SK-N-SH treated with all-trans-retinoic acid at 6 μM for 48 hours (cell line): ENCODE data around the gene TNS3.

Experiments used
- ARNTL ChIP-seq: fragments of 450-650 bp; formaldehyde crosslinking; IDR thresholded peaks from 2 replicates; pipeline ENCODE4 v1.5.0; 2020; ENCODE audit warnings: low read depth, mild to moderate bottlenecking, moderate library complexity, borderline replicate concordance
- SNAI2 ChIP-seq: fragments of 250-450 bp; sonication (Bioruptor Pico); IDR thresholded peaks from 2 replicates; pipeline ENCODE4 v1.5.0; 2020; ENCODE audit warnings: mild to moderate bottlenecking, moderate library complexity
- TF ChIP-seq, protein P1 (sequence below): fragments of 250-450 bp; sonication (Bioruptor Pico); IDR thresholded peaks from 2 replicates; pipeline ENCODE4 v1.8.0; 2020; ENCODE audit warnings: mild to moderate bottlenecking, moderate library complexity, borderline replicate concordance

DNA sequence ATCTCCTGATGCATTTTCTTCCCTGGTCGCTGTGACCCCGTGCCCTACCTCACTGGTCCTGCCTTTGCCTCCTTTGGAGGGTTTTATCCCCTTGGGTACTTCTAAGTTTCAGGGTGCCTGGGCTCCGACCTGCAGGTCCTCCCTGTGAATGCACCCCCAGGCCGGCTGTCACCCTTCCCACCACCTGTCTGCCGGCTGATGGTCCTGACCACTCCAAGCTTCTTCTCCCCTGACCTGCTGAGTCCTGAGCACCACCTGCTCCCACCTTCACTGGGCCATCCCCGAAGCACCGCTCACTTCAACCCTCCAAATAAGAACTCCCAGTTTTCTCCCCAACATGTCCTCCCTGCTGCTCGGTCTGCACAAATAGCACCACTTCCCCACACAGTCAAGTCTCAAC lies 33.4 kb downstream of the TNS3 start:
- no peak for TF ChIP-seq ARNTL
- TF ChIP-seq SNAI2: no peak
- TF ChIP-seq, protein P1, sequence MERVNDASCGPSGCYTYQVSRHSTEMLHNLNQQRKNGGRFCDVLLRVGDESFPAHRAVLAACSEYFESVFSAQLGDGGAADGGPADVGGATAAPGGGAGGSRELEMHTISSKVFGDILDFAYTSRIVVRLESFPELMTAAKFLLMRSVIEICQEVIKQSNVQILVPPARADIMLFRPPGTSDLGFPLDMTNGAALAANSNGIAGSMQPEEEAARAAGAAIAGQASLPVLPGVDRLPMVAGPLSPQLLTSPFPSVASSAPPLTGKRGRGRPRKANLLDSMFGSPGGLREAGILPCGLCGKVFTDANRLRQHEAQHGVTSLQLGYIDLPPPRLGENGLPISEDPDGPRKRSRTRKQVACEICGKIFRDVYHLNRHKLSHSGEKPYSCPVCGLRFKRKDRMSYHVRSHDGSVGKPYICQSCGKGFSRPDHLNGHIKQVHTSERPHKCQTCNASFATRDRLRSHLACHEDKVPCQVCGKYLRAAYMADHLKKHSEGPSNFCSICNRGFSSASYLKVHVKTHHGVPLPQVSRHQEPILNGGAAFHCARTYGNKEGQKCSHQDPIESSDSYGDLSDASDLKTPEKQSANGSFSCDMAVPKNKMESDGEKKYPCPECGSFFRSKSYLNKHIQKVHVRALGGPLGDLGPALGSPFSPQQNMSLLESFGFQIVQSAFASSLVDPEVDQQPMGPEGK: no peak
